Activated naive CD8-positive, alpha-beta T cell treated with anti-CD3 and anti-CD28 coated beads, Interleukin-2, amount 10 ng/mL, durations not matched to agents 7 days and 5 days (primary cell): ENCODE results near the gene SYN1. TPM values are rescaled to one million over a fixed set of nuclear protein-coding genes. Genes with fewer than 3 reads are reported as not detected.
A peak's percentile ranks its signal among the peaks of the same experiment; 100 is the strongest.

ENCODE experiments used
- ATAC-seq: fragments of 150-1000 bp; cut with Tn5 transposase; one replicate; pipeline ENCODE4 v1.10.0; 2021; ENCODE audit warnings: low read depth, moderate library complexity
- POLR2A ChIA-PET: fragments of 350-600 bp; sonication (Branson Sonifier 250); formaldehyde crosslinking; loops from one replicate; lab custom pipeline; 2021; ENCODE audit warnings: antibody characterized with exemption; lab: Charles Lee
- DNase-seq: peaks from one replicate; pipeline ENCODE4 v3.0.0; 2021
- H3K27ac Mint-ChIP-seq: one replicate; pipeline ENCODE4 v1.8.0; 2022; ENCODE audit warnings: mild to moderate bottlenecking, mixed read lengths
- H3K27me3 Mint-ChIP-seq: one replicate; pipeline ENCODE4 v1.8.0; 2022; ENCODE audit warnings: mild to moderate bottlenecking, moderate library complexity, mixed read lengths
- H3K36me3 Mint-ChIP-seq: one replicate; pipeline ENCODE4 v1.8.0; 2021; ENCODE audit warnings: mild to moderate bottlenecking, mixed read lengths
- H3K4me1 Mint-ChIP-seq: one replicate; pipeline ENCODE4 v1.8.0; 2021; ENCODE audit warnings: mixed read lengths
- H3K4me3 Mint-ChIP-seq: one replicate; pipeline ENCODE4 v1.8.0; 2022; ENCODE audit warnings: mild to moderate bottlenecking, moderate library complexity, mixed read lengths
- H3K9me3 Mint-ChIP-seq: one replicate; pipeline ENCODE4 v1.8.0; 2021; ENCODE audit warnings: mixed read lengths
- microRNA-seq: library from miRNA; unstranded; fragments of <30 nt; microRNA quantifications from one replicate; pipeline ENCODE4 v1.2.0, GENCODE V29; 2022
- total RNA-seq, 2 experiments: library from RNA; stranded (reverse); gene quantifications; one replicate each; pipeline ENCODE4 v1.2.3, GENCODE V29; 2021

The SYN1 gene
- total RNA-seq, 2 experiments from 2014 or later: 0.37 to 1.00 TPM

DNA sequence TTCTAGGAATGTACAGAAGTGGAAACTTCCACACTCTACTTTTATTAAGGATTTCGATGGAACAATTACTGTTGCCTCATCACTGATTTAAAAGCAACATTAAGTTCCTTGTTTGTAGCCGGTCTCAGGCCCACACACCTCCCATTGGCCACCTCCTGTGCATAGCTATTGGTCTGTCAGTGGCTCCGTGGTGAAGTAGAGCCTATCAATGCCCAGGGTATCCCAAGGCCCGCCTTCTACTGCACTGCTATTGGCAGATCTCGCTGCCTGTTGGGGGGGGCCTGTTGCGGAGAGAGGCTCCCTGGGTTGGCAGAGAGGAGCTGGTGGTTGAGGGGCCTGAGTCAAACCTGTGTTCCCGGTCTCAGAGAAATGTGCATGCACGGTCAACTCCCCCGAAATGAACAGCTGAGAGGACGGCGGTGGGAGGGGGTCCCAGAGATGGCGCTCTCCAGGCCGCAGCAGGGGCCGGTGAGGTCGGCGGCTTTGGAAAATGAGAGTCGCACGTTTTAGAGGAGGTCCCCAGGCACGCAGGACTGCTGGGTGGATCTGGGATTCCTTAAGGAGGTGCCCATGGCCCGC, 63.5 kb downstream of the SYN1 start:
- Mint-ChIP-seq H3K27ac (peak overlapping the region; percentile 92), H3K27me3 (no peaks in the 10 kb centered on the region), H3K4me1 (peaks cover 14% of the 10 kb centered on the region), H3K36me3 (no peaks in the 10 kb centered on the region), H3K4me3 (peak overlapping the region; percentile 88), H3K9me3 (no peaks in the 10 kb centered on the region)
- peak; percentile 91 for ATAC-seq
- POLR2A ChIA-PET: interaction anchor here (0.5 to 1.8 kb wide), 9 partner anchors 8 to 323 kb away, joined by 3 to 7 read pairs (median 3); partner anchors contain the start of genes ELK1 and TIMP1
- DNase-seq: peak; percentile 71

DNA sequence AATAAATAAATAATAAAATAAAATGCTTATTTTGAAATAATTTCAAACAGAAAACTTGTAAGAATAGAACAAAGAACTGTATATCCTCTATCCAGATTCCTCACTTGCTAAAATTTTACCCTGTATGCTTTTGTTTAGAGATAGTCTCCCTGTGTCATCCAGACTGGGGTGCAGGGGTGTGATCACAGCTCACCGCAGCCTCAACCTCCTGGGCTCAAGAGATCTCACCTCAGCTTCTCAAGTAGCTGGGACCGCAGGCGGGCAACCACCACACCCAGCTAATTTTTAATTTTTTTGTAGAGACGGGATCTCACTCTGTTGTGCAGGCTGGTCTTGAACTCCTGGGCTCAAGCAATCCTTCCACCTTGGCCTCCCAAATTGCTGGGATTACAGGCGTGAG, 76.2 kb downstream of the SYN1 start:
- no peak for ATAC-seq
- POLR2A ChIA-PET: no interaction called here
- no peaks in the 10 kb centered on the region for H3K9me3 Mint-ChIP-seq
- no peaks in the 10 kb centered on the region for H3K4me1 Mint-ChIP-seq
- no peak overlapping the region for H3K4me3 Mint-ChIP-seq
- no peak overlapping the region for H3K27ac Mint-ChIP-seq
- H3K36me3 Mint-ChIP-seq: no peaks in the 10 kb centered on the region
- no peaks in the 10 kb centered on the region for H3K27me3 Mint-ChIP-seq
- DNase-seq: no peak

DNA sequence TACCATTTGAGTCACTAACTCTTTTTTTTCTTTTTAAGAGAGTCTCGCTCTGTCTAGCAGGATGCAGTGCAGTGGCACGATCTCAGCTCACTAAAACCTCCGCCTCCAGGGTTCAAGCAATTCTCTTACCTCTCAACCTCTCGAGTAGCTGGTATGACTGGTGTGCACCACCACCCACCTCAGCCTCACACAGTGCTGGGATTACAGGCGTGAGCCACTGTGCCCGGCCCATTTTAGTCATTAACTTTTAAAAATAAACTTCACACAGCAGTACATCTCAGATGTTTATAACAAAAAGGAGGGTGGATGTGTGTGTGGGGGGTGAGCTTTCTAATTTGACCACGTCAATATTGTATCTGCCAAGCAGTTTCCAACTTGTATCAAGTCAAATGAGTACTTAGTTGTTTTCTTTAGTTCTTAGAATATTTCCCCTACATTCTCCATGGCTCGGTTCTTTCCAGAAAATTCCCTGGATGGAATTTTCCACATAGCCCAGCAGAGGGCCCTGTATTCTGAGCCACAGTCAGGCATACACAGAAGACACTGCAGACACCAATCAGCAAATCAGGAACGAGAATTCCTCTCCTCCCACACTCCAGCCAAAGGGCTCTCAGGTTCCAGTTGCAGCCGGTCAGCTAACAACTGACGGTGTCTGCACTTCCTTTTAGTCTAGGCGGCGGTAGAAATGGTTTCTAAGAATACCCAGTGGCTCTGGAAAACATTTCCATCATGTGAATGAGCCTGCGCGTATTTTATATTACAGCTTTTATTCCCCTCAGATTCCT, 78.7 kb downstream of the SYN1 start:
- Mint-ChIP-seq H3K27me3 (no peaks in the 10 kb centered on the region), H3K4me3 (no peak overlapping the region), H3K9me3 (no peaks in the 10 kb centered on the region), H3K36me3 (no peaks in the 10 kb centered on the region), H3K4me1 (no peaks in the 10 kb centered on the region), H3K27ac (no peak overlapping the region)
- POLR2A ChIA-PET: no interaction called here
- ATAC-seq (no peak), DNase-seq (no peak)

DNA sequence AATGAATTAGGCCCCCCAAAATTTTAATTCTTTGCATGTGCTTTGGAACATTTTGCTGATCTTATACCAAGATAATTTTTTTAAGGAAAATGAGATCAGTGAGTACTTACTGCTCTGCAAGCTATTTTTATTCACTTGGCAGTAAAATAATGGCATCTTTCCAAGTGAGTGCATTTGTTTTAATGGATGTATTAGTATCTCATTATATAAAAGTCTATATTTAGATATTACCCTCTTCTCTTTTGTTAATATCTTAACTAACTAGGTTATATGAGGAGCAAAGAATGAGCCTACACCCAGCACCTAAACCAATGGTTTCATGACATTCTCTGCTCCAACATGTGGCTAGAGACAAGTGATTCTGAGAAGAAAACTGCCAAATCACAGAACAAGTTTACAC, 79.8 kb downstream of the SYN1 start:
- Mint-ChIP-seq H3K4me1 (no peaks in the 10 kb centered on the region), H3K36me3 (no peaks in the 10 kb centered on the region), H3K4me3 (no peak overlapping the region), H3K27me3 (no peaks in the 10 kb centered on the region), H3K27ac (no peak overlapping the region), H3K9me3 (no peaks in the 10 kb centered on the region)
- DNase-seq: no peak
- ATAC-seq: no peak
- POLR2A ChIA-PET: no interaction called here

DNA sequence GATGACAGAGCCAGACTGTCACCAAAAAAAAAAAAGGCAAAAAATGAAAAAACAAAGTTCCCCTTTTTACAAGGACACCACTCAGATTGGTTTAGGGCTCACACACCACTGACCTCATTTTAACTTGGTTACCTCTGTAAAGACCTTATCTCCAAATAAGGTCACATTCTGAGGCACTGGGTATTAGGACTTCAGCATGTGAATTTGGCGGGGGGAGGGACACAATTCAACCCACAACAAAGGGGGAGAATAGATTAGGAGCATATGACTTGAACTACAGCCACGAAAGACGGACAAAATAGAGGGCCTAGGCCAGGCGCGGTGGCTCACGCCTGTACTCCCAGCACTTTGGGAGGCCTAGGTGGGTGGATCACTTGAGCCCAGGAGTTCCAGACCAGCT, 89.6 kb downstream of the SYN1 start:
- POLR2A ChIA-PET: no interaction called here
- Mint-ChIP-seq H3K36me3 (no peaks in the 10 kb centered on the region), H3K27me3 (peaks cover 2% of the 10 kb centered on the region), H3K4me3 (no peak overlapping the region), H3K4me1 (no peaks in the 10 kb centered on the region), H3K9me3 (no peaks in the 10 kb centered on the region), H3K27ac (no peak overlapping the region)
- no peak for ATAC-seq
- no peak for DNase-seq

DNA sequence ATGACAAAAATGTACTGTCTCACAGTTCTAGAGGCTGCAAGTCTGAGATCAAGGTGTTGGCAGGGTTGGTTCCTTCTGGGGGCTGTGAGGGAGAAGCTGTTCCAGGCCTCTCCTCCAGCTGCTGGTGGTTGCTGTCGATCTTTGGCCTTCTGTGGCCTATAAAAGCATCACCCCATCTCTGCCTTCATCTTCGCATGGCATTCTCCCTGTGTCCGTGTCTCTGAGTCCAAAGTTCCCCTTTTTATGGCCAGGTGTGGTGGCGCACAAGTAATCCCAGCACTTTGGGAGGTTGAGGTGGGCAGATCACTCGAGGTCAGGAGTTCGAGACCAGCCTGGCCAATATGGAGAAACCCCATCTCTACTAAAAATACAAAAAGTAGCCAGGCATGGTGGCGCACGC, 90.1 kb downstream of the SYN1 start:
- POLR2A ChIA-PET: no interaction called here
- H3K27me3 Mint-ChIP-seq: peaks cover 2% of the 10 kb centered on the region
- no peak overlapping the region for H3K4me3 Mint-ChIP-seq

DNA sequence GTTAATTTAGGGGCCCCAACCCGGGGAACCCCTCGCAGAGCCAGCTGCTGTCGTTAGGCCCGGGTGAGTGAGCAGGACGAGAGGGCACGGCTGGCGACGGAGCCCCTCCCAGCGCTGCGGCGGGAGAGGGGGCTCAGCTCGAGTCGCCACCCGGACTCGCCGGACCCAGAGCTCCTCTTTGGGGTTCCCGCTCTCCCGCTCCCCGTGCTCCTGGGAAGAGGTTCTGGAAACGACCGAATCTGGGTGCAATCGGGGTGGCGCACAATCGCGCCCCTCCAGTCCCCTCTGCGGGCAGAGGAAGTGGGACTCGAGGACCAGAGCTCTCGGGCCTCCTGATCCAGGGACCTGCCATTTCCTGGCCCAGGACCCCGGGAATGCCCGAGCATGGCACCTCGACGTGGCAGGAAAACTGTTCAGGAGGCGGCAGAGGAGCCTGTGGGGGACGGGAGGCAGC, 95.9 kb downstream of the SYN1 start:
- no peaks in the 10 kb centered on the region for H3K27me3 Mint-ChIP-seq
- no peaks in the 10 kb centered on the region for H3K9me3 Mint-ChIP-seq
- H3K27ac Mint-ChIP-seq: no peak overlapping the region
- H3K4me1 Mint-ChIP-seq: no peaks in the 10 kb centered on the region
- peak; percentile 34 for ATAC-seq
- H3K36me3 Mint-ChIP-seq: no peaks in the 10 kb centered on the region
- peak overlapping the region; percentile 59 for H3K4me3 Mint-ChIP-seq
- POLR2A ChIA-PET: interaction anchor here (0.7 to 1.7 kb wide), 4 partner anchors 33 to 332 kb away, joined by 3 to 5 read pairs (median 4); partner anchors contain the start of gene CFP
- DNase-seq: no peak

More for the DNA sequence above, 90.1 kb downstream of the SYN1 start:
- no peaks in the 10 kb centered on the region for H3K4me1 Mint-ChIP-seq
- no peak for DNase-seq
- ATAC-seq: no peak
- no peak overlapping the region for H3K27ac Mint-ChIP-seq
- no peaks in the 10 kb centered on the region for H3K36me3 Mint-ChIP-seq
- H3K9me3 Mint-ChIP-seq: no peaks in the 10 kb centered on the region

DNA sequence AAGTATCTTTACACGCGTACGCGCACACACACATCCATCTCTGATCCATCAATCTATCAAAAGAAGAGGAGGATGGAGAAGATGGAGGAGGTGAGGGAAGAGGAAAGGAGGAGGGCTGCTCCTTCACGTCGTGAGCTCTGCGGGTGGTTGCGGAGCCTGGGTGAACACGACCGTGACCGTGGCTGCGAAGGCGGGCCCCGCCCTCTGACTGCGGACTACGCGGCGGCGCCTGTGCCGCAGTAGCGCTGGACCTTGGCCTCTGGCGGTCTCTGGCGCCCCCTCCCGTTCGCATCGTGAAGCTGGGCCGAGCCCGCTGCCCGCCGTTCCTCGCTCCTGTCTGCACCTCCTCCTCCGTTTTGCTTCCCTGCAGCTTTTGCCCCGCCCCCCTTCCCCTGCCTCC, 96.4 kb downstream of the SYN1 start:
- Mint-ChIP-seq H3K36me3 (no peaks in the 10 kb centered on the region), H3K27ac (no peak overlapping the region), H3K27me3 (no peaks in the 10 kb centered on the region), H3K4me3 (peak overlapping the region; percentile 59), H3K9me3 (no peaks in the 10 kb centered on the region), H3K4me1 (no peaks in the 10 kb centered on the region)
- peak; percentile 87 for DNase-seq
- POLR2A ChIA-PET: interaction anchor here (0.7 to 1.7 kb wide), 3 partner anchors 106 to 332 kb away, joined by 3 to 5 read pairs (median 3); partner anchors contain the start of gene CFP
- peak; percentile 97 for ATAC-seq

Small RNAs within 50 kb of the gene (microRNA-seq; reads per million reads assigned to microRNA genes)
- not detected for gene MIR4769

Other genes with a start within 250 kb of the SYN1 start
- 1 to 10 TPM in 1 of 2 experiments, under 1 TPM in 1; 0.83 to 1.1 TPM for gene ZNF157, start 249.3 kb downstream of the SYN1 start, total RNA-seq
- 10 to 100 TPM; 11.2 to 13.5 TPM for gene ZNF41, start 136.6 kb downstream of the SYN1 start, total RNA-seq
- 10 to 100 TPM; 78.5 to 79.3 TPM for gene ARAF, start 58.7 kb downstream of the SYN1 start, total RNA-seq
- gene TIMP1, start 37.4 kb downstream of the SYN1 start, total RNA-seq: 10 to 100 TPM; 54.9 to 56.0 TPM
- gene CFP, start 10.1 kb upstream of the SYN1 start, total RNA-seq: 10 to 100 TPM; 14.1 to 14.6 TPM
- 10 to 100 TPM; 53.5 to 54.5 TPM for gene ELK1, start 30.7 kb upstream of the SYN1 start, total RNA-seq
- 100 to 1,000 TPM; 152 TPM for gene UXT, start 39.3 kb upstream of the SYN1 start, total RNA-seq
- gene ZNF81, start 217.0 kb upstream of the SYN1 start, total RNA-seq: 10 to 100 TPM in 1 of 2 experiments, 1 to 10 TPM in 1; 9.1 to 14.3 TPM